Motor neuron (in vitro differentiated cells): ENCODE results near the gene GPR157. TPM values are rescaled to one million over a fixed set of nuclear protein-coding genes. Genes with fewer than 3 reads are reported as not detected.
"Not testable (repeated sequence)": the region's sequence is repeated elsewhere in the genome, so short reads cannot be mapped to it uniquely, and the experiment has no call there.

ENCODE experiments used
- ATAC-seq, 8 experiments: fragments of 200-7000 bp; cut with Tn5 transposase; replicated peaks in 6 of 8; 2 replicates each; pipeline ENCODE4 v1.8.0; 2021; ENCODE audit warnings: mild to moderate bottlenecking in 8 of 8, moderate library complexity in 8 of 8
- H3K27ac ChIP-seq, 2 donors: fragments of 250-450 bp; sonication (Bioruptor Pico); 2 replicates each; pipeline ENCODE4 v1.9.0; 2021; ENCODE audit warnings: antibody characterized with exemption in 2 of 2, mild to moderate bottlenecking in 2 of 2, moderate library complexity in 1 of 2
- H3K4me1 ChIP-seq, 2 donors: fragments of 250-450 bp; sonication (Bioruptor Pico); replicated peaks in 1 of 2; 2 replicates each; pipeline ENCODE4 v1.6.1; 2021; ENCODE audit warnings: antibody characterized with exemption in 2 of 2, mild to moderate bottlenecking in 2 of 2, moderate library complexity in 1 of 2
- H3K4me3 ChIP-seq, 5 donors: fragments of 250-450 bp; sonication (Bioruptor Pico); 2 replicates each; pipeline ENCODE4 v1.9.0; 2021; ENCODE audit warnings: antibody characterized with exemption in 5 of 5, mild to moderate bottlenecking in 5 of 5, moderate library complexity in 4 of 5
- WGBS, 10 experiments: fragments of 450-650 bp; shearing (Covaris generic); methylation state at CpG; one replicate each; pipeline ENCODE4 v1.0.0; 2022; 5-methylcytosine and 5-hydroxymethylcytosine counted together
- in situ Hi-C, 9 experiments: fragments of 400-800 bp; cut with MboI; loops; one replicate each; pipeline ENCODE4 v1.15.0; 2021; ENCODE audit warnings: low sequenced_read_pairs in 9 of 9, low pct_unique_long_range_greater_than_20kb in 2 of 9; ENCODE audit not compliant: unreplicated experiment in 9 of 9
- total RNA-seq, 8 experiments: library from RNA; unstranded; fragments of 300-600 nt; gene quantifications; 2 replicates each; pipeline versions ENCODE4 v1.2.3 to v1.2.4, GENCODE V29; 2022

GPR157 gene
- total RNA-seq, 8 experiments from 2014 or later, result 1.6 to 5.7 (median 2.4) TPM

GRCh38 chr1:9124389-9124788 lies 4.5 kb downstream of the GPR157 start:
- in situ Hi-C loops, result loop anchor here in 4 of 9 experiments (25.0 kb wide), 2 partner anchors 212 to 363 kb away; no protein-coding TSS in a partner anchor
- ATAC-seq, H3K4me3 ChIP-seq, H3K27ac ChIP-seq: not testable (repeated sequence)
- H3K4me1 ChIP-seq, result peaks cover 8 to 15% of the 10 kb centered on the region in 2 donors
- 82 to 94% methylated on average over 5 of the region's 8 CpGs; no CpG with 5 or more reads in 8 of the 10 experiments for WGBS, 10 experiments

- ATAC-seq, H3K27ac ChIP-seq, H3K4me3 ChIP-seq: not testable (repeated sequence)
- H3K4me1 ChIP-seq, result peaks cover 8 to 15% of the 10 kb centered on the region in 2 donors
- in situ Hi-C loops, result loop anchor here in 4 of 9 experiments (25.0 kb wide), 2 partner anchors 211 to 364 kb away; no protein-coding TSS in a partner anchor
- 79 to 100% (median 100%) methylated on average over 1 to 2 of the region's 2 CpGs; no CpG with 5 or more reads in 2 of the 10 experiments for WGBS, 10 experiments
Measured at GRCh38 chr1:9123665-9124064, 5.2 kb downstream of the GPR157 start.

- Histone ChIP-seq H3K4me1 (no peaks in the 10 kb centered on the region), H3K4me3 (no peak overlapping the region), H3K27ac (no peak overlapping the region)
- ATAC-seq, result peak in 1 of 8 experiments; percentile 9
- in situ Hi-C loops, result loop anchor here in 4 of 9 experiments (25.0 kb wide), 2 partner anchors 209 to 366 kb away; no protein-coding TSS in a partner anchor
- 86 to 100% (median 90%) methylated on average over 1 to 13 of the region's 22 CpGs; no CpG with 5 or more reads in 1 of the 10 experiments for WGBS, 10 experiments
Measured at GRCh38 chr1:9121496-9122409, 7.1 kb downstream of the GPR157 start.

- WGBS, 10 experiments, result 60 to 80% (median 64%) methylated on average over 1 to 7 of the region's 9 CpGs; no CpG with 5 or more reads in 2 of the 10 experiments
- H3K4me3 ChIP-seq, result no peak overlapping the region
- no peaks in the 10 kb centered on the region for H3K4me1 ChIP-seq
- in situ Hi-C loops, result loop anchor here in 4 of 9 experiments (25.0 kb wide), 2 partner anchors 208 to 367 kb away; no protein-coding TSS in a partner anchor
- H3K27ac ChIP-seq, result no peak overlapping the region
- ATAC-seq, result peak in 1 of 8 experiments; percentile 27
Measured at GRCh38 chr1:9120312-9120958, 8.5 kb downstream of the GPR157 start.

- in situ Hi-C loops, result loop anchor here in 5 of 9 experiments (10.0 to 25.0 kb wide), 3 partner anchors 75 to 368 kb away; no protein-coding TSS in a partner anchor
- Histone ChIP-seq H3K27ac (no peak overlapping the region), H3K4me1 (no peaks in the 10 kb centered on the region), H3K4me3 (no peak overlapping the region)
- ATAC-seq, result no peak
- WGBS, 10 experiments, result 70 to 100% (median 95%) methylated on average over 2 to 5 of the region's 9 CpGs; no CpG with 5 or more reads in 6 of the 10 experiments
Measured at GRCh38 chr1:9119745-9120144, 9.2 kb downstream of the GPR157 start.

GRCh38 chr1:9118186-9118585 lies 10.7 kb downstream of the GPR157 start:
- WGBS, 10 experiments, result 60 to 100% (median 86%) methylated on average over 1 to 7 of the region's 7 CpGs; no CpG with 5 or more reads in 5 of the 10 experiments
- H3K4me3 ChIP-seq, result no peak overlapping the region
- no peak overlapping the region for H3K27ac ChIP-seq
- no peak for ATAC-seq
- in situ Hi-C loops, result loop anchor here in 5 of 9 experiments (10.0 to 25.0 kb wide), 3 partner anchors 77 to 369 kb away; no protein-coding TSS in a partner anchor
- no peaks in the 10 kb centered on the region for H3K4me1 ChIP-seq

- 41 to 100% (median 87%) methylated on average over 1 to 5 of the region's 5 CpGs for WGBS, 10 experiments
Measured at GRCh38 chr1:9115351-9116205, 13.3 kb downstream of the GPR157 start.

GRCh38 chr1:9112961-9113880 lies 15.7 kb downstream of the GPR157 start:
- peak in 1 of 8 experiments; percentile 39 for ATAC-seq

More at GRCh38 chr1:9115351-9116205, 13.3 kb downstream of the GPR157 start:
- no peak for ATAC-seq
- in situ Hi-C loops, result loop anchor here in 5 of 9 experiments (10.0 to 25.0 kb wide), 3 partner anchors 79 to 372 kb away; no protein-coding TSS in a partner anchor
- Histone ChIP-seq H3K4me3 (no peak overlapping the region), H3K4me1 (peaks cover 0 to 2% of the 10 kb centered on the region in 2 donors), H3K27ac (no peak overlapping the region)

GRCh38 chr1:9111957-9112356 lies 16.9 kb downstream of the GPR157 start:
- H3K4me3 ChIP-seq, result no peak overlapping the region
- in situ Hi-C loops, result loop anchor here in 5 of 9 experiments (10.0 to 25.0 kb wide), 3 partner anchors 83 to 375 kb away; no protein-coding TSS in a partner anchor
- no peak overlapping the region for H3K27ac ChIP-seq
- no peak for ATAC-seq
- H3K4me1 ChIP-seq, result peaks cover 0 to 2% of the 10 kb centered on the region in 2 donors
- WGBS, 10 experiments, result 87 to 100% (median 98%) methylated on average over 1 to 6 of the region's 9 CpGs; no CpG with 5 or more reads in 3 of the 10 experiments

More at GRCh38 chr1:9112961-9113880, 15.7 kb downstream of the GPR157 start:
- in situ Hi-C loops, result loop anchor here in 5 of 9 experiments (10.0 to 25.0 kb wide), 3 partner anchors 82 to 374 kb away; no protein-coding TSS in a partner anchor
- H3K4me1 ChIP-seq, result peaks cover 0 to 2% of the 10 kb centered on the region in 2 donors
- WGBS, 10 experiments, result 83 to 100% (median 91%) methylated on average over 1 to 10 of the region's 13 CpGs; no CpG with 5 or more reads in 1 of the 10 experiments
- no peak overlapping the region for H3K4me3 ChIP-seq
- no peak overlapping the region for H3K27ac ChIP-seq

- no peak overlapping the region for H3K27ac ChIP-seq
- WGBS, 10 experiments, result 55 to 92% (median 90%) methylated on average over 3 to 11 of the region's 13 CpGs; no CpG with 5 or more reads in 5 of the 10 experiments
- ATAC-seq, result peak in 1 of 8 experiments; percentile 14
- H3K4me1 ChIP-seq, result peaks cover 0 to 2% of the 10 kb centered on the region in 2 donors
- no peak overlapping the region for H3K4me3 ChIP-seq
- in situ Hi-C loops, result loop anchor here in 5 of 9 experiments (10.0 to 25.0 kb wide), 3 partner anchors 83 to 376 kb away; no protein-coding TSS in a partner anchor
Measured at GRCh38 chr1:9111357-9111691, 17.6 kb downstream of the GPR157 start.
